ENCODE measurements around the gene PCDHA12. TPM values are rescaled to one million over a fixed set of nuclear protein-coding genes. Genes with fewer than 3 reads are reported as not detected.

The PCDHA12 gene
- total RNA-seq, 1 donor from 2014 or later: under 0.01 TPM

DNA sequence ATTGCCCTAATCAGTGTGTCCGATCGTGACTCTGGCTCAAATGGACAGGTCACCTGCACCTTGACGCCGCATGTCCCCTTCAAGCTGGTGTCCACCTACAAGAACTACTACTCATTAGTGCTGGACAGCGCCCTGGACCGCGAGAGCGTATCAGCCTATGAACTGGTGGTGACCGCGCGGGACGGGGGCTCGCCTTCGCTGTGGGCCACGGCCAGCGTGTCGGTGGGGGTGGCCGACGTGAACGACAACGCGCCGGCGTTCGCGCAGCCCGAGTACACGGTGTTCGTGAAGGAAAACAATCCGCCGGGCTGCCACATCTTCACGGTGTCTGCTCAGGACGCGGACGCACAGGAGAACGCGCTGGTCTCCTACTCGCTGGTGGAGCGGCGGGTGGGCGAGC is 8.3 kb downstream of the PCDHA12 start:
- no peak for FAIRE-seq
- H3K36me3 ChIP-seq (ENCODE audit: control insufficient read depth, insufficient read depth, low read length): no peaks in the 10 kb centered on the region

DNA sequence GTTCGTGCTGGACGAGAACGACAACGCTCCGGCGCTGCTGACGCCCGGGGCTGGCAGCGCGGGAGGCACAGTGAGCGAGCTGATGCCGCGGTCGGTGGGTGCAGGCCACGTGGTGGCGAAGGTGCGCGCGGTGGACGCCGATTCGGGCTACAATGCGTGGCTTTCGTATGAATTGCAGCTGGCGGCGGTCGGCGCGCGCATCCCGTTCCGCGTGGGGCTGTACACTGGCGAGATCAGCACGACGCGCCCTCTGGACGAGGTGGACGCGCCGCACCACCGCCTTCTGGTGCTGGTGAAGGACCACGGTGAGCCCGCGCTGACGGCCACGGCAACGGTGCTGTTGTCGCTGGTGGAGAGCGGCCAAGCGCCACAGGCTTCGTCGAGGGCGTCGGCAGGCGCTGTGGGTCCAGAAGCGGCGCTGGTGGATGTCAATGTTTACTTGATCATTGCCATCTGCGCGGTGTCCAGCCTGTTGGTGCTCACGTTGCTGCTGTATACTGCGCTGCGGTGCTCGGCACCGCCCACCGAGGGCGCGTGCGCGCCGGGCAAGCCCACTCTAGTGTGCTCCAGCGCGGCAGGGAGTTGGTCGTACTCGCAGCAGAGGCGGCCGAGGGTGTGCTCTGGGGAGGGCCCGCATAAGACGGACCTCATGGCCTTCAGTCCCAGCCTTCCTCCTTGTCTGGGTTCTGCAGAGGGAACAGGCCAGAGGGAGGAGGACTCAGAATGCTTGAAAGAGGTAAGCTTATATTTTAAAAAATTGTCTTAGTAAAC is 9.0 kb downstream of the PCDHA12 start:
- no peak overlapping the region for H3K4me3 ChIP-seq (ENCODE audit: low read depth, low read length)
- no peaks in the 10 kb centered on the region for H3K36me3 ChIP-seq (ENCODE audit: control insufficient read depth, insufficient read depth, low read length)
- DNase-seq (ENCODE audit: low read depth) (no peak), FAIRE-seq (no peak)
- TF ChIP-seq, protein P1, sequence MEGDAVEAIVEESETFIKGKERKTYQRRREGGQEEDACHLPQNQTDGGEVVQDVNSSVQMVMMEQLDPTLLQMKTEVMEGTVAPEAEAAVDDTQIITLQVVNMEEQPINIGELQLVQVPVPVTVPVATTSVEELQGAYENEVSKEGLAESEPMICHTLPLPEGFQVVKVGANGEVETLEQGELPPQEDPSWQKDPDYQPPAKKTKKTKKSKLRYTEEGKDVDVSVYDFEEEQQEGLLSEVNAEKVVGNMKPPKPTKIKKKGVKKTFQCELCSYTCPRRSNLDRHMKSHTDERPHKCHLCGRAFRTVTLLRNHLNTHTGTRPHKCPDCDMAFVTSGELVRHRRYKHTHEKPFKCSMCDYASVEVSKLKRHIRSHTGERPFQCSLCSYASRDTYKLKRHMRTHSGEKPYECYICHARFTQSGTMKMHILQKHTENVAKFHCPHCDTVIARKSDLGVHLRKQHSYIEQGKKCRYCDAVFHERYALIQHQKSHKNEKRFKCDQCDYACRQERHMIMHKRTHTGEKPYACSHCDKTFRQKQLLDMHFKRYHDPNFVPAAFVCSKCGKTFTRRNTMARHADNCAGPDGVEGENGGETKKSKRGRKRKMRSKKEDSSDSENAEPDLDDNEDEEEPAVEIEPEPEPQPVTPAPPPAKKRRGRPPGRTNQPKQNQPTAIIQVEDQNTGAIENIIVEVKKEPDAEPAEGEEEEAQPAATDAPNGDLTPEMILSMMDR (IDR thresholded peaks at IDR 0.05; ENCODE audit: insufficient read depth, low read length, severe bottlenecking): no peak
- no peaks in the 10 kb centered on the region for H3K27me3 ChIP-seq (ENCODE audit: control insufficient read depth, insufficient read depth, low read length)

More for the DNA sequence above, 8.3 kb downstream of the PCDHA12 start:
- Histone ChIP-seq H3K27me3 (ENCODE audit: control insufficient read depth, insufficient read depth, low read length) (no peaks in the 10 kb centered on the region), H3K4me3 (ENCODE audit: low read depth, low read length) (no peak overlapping the region)
- TF ChIP-seq, protein P1 (IDR thresholded peaks at IDR 0.05; ENCODE audit: insufficient read depth, low read length, severe bottlenecking): no peak
- DNase-seq (ENCODE audit: low read depth): no peak

DNA sequence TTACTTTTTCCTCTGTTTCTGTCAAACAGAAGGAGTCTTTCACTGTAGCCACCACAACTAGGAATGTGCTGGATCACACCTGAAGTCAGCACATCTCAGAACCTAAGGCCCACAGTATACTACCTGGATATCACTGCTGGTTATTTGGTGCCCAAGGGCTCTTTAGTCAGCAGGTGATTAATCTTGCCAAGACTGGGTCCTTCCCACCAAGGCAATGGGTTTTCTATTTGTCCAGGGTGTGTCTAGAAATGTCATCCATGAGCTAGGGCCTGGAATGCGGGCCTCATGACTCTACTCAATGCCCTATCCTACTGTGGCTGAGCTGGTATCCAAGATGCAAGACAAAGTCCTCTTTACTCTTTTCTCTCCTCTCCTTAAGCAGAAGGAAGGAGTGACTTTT is 41.2 kb downstream of the PCDHA12 start:
- no peak for FAIRE-seq
- no peaks in the 10 kb centered on the region for H3K27me3 ChIP-seq (ENCODE audit: control insufficient read depth, insufficient read depth, low read length)
- H3K36me3 ChIP-seq (ENCODE audit: control insufficient read depth, insufficient read depth, low read length): no peaks in the 10 kb centered on the region
- H3K4me3 ChIP-seq (ENCODE audit: low read depth, low read length): no peak overlapping the region
- TF ChIP-seq, protein P1 (IDR thresholded peaks at IDR 0.05; ENCODE audit: insufficient read depth, low read length, severe bottlenecking): no peak
- peak; percentile 43 for DNase-seq (ENCODE audit: low read depth)

DNA sequence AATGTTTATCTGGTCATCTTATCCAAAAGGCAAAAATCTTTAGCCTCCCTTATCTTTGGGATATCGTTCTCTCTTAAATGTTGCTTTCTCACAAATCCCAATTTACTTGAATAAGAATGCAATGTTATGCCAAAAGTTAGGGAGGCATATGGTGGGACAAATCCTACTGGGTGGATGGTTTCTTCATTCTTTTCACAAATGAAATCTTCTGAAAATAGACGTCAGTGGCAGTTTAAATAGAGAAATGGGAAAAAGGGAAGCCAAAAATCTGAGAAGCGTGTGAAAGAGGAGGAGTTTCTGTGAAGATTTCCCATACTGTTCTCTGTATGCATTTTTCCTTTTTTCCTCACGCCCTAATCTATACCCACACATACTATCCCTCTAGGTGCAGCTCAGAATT is 48.5 kb downstream of the PCDHA12 start:
- H3K27me3 ChIP-seq (ENCODE audit: control insufficient read depth, insufficient read depth, low read length): peaks cover 13% of the 10 kb centered on the region

DNA sequence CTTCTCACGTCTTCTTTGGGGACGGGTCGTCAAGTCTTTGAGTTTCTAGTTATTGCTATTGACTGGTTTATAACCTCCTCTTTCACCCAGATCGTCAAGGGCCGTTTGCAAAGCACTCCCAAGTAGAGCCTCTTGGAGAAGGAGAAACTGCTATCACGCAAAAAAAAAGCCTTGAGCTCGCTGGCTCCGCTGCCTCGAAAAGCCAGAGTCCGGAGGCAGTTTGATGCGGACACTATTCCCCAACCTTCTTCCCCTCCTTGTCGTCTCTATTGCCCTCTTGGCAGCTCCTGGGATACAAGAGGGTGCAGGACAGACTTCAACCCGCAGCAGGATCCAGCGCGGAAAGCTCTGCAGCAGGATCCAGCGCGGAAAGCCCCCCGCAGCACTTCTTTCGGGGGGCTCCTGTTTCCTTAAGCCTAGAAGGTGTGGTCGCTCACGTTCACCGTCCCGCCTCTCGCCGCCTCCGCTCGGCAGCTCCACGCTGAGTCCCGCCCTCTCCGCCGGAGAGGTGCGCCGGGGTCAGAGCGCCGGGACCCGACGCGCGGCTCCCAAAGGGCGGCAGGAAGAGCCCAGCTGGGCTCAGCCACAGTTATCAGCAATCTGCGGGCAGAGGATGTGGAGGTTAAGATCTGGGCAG is 50.8 kb downstream of the PCDHA12 start, which contains the start of gene PCDHAC1:
Gene PCDHAC1, plus strand, starts transcription at position 494 of the 637 bp plus-strand sequence. CDS start 594 bp downstream, outside the sequence.
- Histone ChIP-seq H3K4me3 (ENCODE audit: low read depth, low read length) (peak within 1 kb of the TSS; percentile 41), H3K27me3 (ENCODE audit: control insufficient read depth, insufficient read depth, low read length) (peaks cover 13% of the 10 kb centered on the region), H3K36me3 (ENCODE audit: control insufficient read depth, insufficient read depth, low read length) (no peaks in the 10 kb centered on the region)
- TF ChIP-seq, protein P1 (IDR thresholded peaks at IDR 0.05; ENCODE audit: insufficient read depth, low read length, severe bottlenecking): no peak
- DNase-seq (ENCODE audit: low read depth) (no peak), FAIRE-seq (no peak)

More for the DNA sequence above, 48.5 kb downstream of the PCDHA12 start:
- H3K4me3 ChIP-seq (ENCODE audit: low read depth, low read length): no peak overlapping the region
- DNase-seq (ENCODE audit: low read depth) (no peak), FAIRE-seq (no peak)
- no peaks in the 10 kb centered on the region for H3K36me3 ChIP-seq (ENCODE audit: control insufficient read depth, insufficient read depth, low read length)
- TF ChIP-seq, protein P1 (IDR thresholded peaks at IDR 0.05; ENCODE audit: insufficient read depth, low read length, severe bottlenecking): no peak
